ENCODE measurements around the gene ANKRD63.

Gene ANKRD63

DNA sequence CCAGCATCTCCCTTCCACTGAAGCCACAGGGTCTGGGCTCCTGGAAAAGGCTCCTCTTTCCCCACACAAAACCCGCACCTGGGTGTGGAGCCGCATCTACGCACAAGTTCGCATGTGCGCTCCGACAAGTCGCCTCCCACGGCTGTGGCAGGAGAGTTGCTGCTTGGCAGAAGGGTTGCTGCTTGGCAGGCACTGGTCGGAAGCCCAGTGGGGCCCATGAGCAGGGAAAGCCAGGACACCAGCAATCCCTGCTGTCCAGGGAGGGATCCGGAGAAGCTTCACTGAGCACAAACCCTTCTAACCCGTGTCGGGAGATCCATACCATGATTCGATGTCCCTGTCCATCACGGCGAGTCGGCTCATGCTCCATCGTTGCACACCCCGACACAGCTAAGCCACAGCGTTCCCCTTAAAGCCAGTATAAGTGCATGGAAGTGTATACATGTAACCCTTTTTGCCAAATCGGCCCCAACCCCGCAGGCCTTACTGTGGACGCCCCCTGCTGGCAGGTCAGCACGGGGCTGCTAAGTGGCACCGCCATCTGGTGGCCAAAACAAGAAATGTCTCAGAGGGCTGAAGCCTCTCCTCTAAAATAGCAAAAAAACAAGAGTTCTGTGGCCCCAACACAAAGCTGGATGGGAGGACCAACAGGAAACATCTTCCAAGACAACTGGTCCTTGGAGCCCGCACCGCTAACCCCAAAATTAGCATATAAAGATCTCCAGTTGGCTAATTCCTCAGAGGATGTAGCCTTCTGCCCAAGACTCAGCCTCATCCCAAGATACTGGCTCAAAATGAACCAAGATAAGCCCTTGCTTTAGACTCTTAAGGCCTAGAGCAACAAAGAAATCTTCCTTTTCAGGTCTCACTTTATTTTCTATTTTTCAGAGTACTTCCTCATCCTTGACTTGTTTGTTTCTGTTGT is 8.3 kb downstream of the ANKRD63 start:
- Histone ChIP-seq H3K4me3 (no peak overlapping the region), H3K27ac (no peak overlapping the region)
- peak; percentile 83 for DNase-seq (ENCODE audit: low spot score)
- peak; percentile 100 for TF ChIP-seq CTCF (IDR thresholded peaks at IDR 0.05)

DNA sequence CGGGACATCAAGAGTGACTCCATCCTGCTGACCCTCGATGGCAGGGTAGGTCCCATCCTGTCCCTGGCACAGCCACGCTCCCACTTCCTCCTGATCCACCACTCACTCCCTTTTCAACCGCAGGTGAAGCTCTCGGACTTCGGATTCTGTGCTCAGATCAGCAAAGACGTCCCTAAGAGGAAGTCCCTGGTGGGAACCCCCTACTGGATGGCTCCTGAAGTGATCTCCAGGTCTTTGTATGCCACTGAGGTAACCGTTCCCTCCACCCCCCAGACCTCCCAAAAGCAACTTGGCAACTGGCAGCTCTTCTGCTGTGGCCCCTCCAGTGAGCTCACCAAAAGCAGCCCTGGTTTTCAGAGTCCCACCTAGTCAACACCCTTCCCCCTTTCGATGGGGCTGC is 9.4 kb downstream of the ANKRD63 start:
- TF ChIP-seq CTCF (IDR thresholded peaks at IDR 0.05), result no peak
- DNase-seq (ENCODE audit: low spot score), result no peak

DNA sequence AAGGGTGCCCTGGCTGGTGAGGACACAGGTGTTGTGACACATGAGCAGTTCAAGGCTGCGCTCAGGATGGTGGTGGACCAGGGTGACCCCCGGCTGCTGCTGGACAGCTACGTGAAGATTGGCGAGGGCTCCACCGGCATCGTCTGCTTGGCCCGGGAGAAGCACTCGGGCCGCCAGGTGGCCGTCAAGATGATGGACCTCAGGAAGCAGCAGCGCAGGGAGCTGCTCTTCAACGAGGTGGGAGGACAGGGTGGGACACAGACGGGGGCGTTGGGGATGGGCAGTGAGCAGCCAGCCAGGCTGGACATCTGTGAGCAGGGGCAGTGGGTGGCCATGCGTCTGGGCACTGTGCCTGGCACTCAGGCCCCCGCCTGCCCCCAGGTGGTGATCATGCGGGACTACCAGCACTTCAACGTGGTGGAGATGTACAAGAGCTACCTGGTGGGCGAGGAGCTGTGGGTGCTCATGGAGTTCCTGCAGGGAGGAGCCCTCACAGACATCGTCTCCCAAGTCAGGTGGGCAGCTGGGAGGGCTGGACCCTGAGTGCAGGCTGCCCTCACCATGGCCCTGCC is 10.3 kb downstream of the ANKRD63 start:
- H3K4me3 ChIP-seq, result no peak overlapping the region
- no peak overlapping the region for H3K27ac ChIP-seq
- no peak for TF ChIP-seq CTCF (IDR thresholded peaks at IDR 0.05)
- DNase-seq (ENCODE audit: low spot score), result no peak

More for the DNA sequence above, 9.4 kb downstream of the ANKRD63 start:
- Histone ChIP-seq H3K4me3 (no peak overlapping the region), H3K27ac (no peak overlapping the region)

DNA sequence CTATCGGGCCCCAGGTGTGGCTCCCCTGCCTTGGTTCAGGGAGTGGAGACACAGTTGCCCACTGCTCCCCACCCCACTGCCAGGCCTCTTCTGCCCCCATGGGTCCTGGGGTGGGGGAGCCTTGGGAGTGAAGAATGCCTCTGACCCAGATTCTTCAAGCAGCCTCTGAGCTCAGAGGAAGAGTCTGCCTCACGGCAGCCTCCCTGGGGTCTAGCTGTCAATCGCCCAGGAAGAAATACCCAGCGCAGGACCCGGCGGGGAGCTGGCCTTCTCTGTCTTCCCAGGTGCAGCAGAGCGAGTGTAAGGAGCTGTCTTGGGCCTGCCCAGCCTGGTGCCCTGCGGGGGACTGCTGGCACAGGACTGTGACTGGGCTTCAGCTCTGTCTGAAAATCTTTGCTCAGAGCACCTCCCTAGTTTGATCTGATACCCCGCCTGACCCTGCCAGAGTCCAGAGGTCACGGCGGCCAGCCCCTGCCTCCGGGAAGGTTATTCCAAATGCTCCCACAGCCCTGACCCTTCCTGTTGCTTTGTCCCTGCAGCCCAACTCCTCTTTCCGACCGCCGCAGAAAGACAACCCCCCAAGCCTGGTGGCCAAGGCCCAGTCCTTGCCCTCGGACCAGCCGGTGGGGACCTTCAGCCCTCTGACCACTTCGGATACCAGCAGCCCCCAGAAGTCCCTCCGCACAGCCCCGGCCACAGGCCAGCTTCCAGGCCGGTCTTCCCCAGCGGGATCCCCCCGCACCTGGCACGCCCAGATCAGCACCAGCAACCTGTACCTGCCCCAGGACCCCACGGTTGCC is 11.0 kb downstream of the ANKRD63 start:
- H3K27ac ChIP-seq, result no peak overlapping the region
- no peak overlapping the region for H3K4me3 ChIP-seq
- DNase-seq (ENCODE audit: low spot score), result no peak
- no peak for TF ChIP-seq CTCF (IDR thresholded peaks at IDR 0.05)

- no peak overlapping the region for H3K27ac ChIP-seq
- TF ChIP-seq CTCF (IDR thresholded peaks at IDR 0.05), result no peak
- no peak overlapping the region for H3K4me3 ChIP-seq
- no peak for DNase-seq (ENCODE audit: low spot score)
Measured at GRCh38 chr15:40270246-40270995, 12.4 kb downstream of the ANKRD63 start.

DNA sequence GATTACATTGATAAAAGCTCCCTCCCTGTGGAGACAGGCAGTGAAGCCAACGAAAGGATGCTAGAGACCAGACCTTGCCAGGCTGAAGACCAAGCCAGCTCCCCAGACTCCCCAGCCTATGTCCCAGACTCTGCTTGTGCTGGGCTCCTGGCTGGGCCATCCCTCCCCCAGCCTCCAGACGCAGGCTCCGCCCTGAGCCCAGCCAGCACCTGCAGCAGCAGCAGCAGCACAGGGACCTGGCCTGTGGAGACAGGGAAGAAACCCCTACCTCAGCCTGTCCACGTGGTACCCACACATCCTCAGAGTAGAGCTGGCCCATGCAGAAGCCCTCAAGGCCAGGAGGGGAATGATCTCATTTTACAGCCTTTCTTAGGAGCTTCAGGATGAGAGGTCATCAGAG is 13.3 kb downstream of the ANKRD63 start:
- Histone ChIP-seq H3K27ac (no peak overlapping the region), H3K4me3 (no peak overlapping the region)
- TF ChIP-seq CTCF (IDR thresholded peaks at IDR 0.05), result no peak
- no peak for DNase-seq (ENCODE audit: low spot score)

Measured in coronary artery (tissue), 2 donors.